GM11168 (cell line): Measurements from ENCODE around the gene GRIN1.

Source experiments
- in situ Hi-C: fragments of 300-500 bp; cut with MboI; formaldehyde crosslinking; loops from one replicate; pipeline ENCODE4 v1.12.0; 2022; ENCODE audit warnings: low sequenced_read_pairs; ENCODE audit not compliant: unreplicated experiment

GRIN1 gene

DNA sequence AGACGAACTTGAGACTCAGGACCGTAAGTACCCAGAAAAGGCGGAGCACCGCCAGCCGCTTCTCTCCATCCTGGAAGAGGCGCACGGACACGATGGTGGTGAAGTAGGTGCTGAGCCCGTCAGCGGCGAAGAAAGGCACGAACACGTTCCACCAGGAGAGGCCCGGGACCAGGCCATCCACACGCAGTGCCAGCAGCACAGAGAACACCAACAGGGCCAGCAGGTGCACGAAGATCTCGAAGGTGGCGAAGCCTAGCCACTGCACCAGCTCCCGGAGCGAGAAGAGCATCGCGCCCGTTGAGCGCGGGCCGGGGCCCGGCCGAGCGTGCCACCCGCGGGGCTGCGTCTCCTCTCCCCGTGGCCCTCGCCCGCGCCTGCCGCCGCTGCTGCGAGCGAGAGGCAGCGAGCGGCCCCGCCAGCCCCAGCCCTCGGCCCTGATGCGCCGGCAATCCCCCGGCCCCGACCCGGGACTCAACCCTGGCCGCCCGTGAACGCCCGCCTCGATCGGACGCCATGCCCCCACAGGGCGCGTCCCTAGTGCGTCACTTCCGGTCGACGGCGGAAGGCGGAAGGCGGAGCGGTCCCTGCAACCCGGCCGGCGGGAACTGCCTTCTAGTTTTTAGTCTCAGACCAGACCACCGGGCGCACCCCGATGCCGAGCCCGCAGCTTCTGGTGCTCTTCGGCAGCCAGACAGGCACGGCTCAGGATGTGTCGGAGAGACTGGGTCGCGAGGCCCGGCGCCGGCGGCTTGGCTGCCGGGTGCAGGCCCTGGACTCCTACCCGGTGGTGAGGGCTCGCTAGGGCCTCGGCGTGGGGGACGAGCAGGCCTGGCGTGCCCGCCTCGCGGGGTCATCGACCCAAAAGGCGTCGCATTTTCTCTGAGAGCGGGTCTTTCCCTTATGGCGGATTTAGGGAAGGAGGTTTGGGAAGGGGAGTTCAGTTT is 66.4 kb downstream of the GRIN1 start, which contains the start of the genes NDOR1 and TMEM203:
TSS of gene NDOR1 (plus strand) at position 575 of the 944 bp plus-strand sequence. CDS start at position 653, 78 bp downstream.
TSS of gene TMEM203 (minus strand) at position 523 of the 944 bp plus-strand sequence. CDS start at position 289, 234 bp downstream.
- in situ Hi-C loops = no loop called here

DNA sequence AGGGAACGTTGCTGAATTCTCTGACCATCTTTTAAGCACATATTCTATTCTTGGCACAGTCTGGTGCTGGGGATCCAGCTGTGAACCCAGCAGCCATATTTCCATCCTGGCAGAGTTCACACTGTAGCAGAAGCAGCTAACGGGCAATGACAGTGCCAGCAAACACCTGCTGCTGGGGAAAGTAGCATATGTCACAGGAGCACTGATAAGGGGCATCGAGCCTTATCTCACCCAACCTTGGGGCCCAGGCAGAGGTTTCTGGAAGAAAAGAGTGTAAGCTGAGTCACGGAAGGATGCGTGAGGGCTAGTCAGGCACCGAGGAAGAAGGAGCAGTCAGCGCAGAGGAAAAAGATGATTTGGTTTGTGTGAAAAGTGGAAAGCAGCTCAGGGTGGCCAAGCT is 67.6 kb downstream of the GRIN1 start:
- in situ Hi-C loops = no loop called here

DNA sequence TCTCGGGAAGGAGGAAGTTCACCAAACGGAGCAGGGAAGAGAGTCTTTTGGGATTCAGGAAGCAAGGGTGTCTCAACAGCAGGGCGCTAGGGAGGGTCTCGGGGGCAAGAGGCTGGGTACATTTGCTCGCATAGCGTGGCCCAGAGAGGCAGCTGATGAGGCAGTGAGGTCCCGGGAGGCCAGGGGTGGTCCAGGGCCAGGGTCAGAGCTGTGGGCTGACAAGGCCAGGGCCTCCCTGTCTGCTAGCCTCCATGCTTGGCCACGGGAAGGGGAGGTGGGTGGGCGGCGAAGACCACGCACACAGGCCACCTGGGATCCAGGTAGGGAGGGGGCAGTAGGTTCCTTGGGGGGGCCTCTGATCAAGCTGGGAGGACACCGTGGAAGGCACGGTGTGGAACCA is 72.6 kb downstream of the GRIN1 start:
- in situ Hi-C loops = no loop called here

- in situ Hi-C loops = no loop called here
These were observed 73.6 kb downstream of the GRIN1 start for GRCh38 chr9:137212520-137212919.

GRCh38 chr9:137213160-137214060 is 74.5 kb downstream of the GRIN1 start:
- in situ Hi-C loops = no loop called here

DNA sequence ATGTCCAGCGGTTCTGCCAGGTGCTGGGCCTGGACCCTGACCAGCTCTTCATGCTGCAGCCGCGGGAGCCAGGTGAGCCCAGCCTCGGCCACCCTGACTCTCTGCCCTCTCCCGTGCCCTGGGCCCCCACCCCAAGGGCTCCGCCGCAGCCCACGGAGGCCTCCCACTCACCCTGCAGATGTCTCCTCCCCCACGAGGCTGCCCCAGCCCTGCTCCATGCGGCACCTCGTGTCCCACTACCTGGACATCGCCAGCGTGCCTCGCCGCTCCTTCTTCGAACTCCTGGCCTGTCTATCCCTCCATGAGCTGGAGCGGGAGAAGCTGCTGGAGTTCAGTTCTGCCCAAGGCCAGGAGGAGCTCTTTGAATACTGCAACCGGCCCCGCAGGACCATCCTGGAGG is 75.7 kb downstream of the GRIN1 start:
- in situ Hi-C loops = no loop called here

DNA sequence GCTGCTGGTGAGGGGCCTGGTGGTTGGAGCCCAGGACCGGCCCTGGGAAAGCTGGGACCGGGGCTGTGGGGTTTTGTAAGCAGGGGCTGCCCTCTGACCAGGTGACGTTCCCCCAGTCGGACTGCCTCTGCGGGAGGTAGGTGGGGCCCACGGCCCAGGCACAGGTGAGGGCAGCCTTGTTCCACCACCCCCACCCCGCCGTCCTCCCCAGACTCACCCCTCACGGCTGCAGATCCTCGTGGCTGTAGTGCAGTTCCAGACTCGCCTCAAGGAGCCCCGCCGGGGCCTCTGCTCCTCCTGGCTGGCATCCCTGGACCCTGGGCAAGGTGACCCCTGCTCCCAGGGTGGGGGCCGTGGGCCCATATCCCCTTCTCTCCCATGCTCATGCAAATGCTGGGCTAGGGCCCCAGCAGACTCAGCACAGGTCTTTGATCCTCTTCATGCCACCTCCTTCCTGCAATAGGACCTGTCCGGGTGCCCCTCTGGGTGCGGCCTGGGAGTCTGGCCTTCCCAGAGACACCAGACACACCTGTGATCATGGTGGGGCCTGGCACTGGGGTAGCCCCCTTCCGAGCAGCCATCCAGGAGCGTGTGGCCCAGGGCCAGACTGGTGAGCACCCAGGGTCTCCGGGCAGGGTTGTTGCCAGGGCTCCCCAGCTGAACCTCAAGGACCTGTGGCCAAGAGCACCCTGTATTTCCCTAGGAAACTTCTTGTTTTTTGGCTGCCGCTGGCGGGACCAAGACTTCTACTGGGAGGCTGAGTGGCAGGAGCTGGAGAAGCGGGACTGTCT is 76.4 kb downstream of the GRIN1 start:
- in situ Hi-C loops = no loop called here

DNA sequence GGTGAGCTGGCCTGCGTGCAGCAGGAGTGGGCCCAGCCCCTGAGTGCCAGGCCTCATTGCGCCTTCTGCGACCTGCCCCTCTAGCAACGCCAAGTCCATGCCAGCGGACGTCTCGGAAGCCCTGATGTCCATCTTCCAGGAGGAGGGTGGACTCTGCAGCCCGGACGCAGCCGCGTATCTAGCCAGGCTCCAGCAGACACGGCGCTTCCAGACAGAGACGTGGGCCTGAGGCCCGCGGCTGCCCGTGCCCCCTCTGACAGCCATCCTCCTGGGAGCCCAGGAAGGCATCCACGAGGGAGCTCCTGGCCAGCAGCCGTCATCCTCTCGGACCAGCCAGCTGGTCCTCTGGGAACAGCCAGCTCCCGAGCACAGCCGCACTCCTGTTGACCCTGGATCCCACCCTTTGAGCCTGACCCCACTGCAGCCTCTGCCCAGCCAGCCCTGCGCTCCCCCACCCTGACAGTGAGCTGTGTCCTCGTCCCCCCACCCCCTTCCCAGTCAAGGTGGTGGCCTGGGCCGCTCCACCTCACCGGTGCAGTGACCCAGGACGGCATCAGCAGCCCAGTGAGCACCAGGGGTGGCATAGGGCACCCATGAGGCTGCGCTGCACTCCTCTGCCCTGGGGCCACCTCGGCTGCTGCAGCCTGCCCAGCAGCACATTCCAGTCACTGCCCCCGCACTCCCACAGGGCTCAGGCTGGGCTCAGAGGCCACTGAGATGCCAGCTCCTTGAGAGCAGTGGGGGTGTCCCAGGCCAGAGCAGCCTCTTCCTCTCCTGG is 77.4 kb downstream of the GRIN1 start:
- in situ Hi-C loops = no loop called here

DNA sequence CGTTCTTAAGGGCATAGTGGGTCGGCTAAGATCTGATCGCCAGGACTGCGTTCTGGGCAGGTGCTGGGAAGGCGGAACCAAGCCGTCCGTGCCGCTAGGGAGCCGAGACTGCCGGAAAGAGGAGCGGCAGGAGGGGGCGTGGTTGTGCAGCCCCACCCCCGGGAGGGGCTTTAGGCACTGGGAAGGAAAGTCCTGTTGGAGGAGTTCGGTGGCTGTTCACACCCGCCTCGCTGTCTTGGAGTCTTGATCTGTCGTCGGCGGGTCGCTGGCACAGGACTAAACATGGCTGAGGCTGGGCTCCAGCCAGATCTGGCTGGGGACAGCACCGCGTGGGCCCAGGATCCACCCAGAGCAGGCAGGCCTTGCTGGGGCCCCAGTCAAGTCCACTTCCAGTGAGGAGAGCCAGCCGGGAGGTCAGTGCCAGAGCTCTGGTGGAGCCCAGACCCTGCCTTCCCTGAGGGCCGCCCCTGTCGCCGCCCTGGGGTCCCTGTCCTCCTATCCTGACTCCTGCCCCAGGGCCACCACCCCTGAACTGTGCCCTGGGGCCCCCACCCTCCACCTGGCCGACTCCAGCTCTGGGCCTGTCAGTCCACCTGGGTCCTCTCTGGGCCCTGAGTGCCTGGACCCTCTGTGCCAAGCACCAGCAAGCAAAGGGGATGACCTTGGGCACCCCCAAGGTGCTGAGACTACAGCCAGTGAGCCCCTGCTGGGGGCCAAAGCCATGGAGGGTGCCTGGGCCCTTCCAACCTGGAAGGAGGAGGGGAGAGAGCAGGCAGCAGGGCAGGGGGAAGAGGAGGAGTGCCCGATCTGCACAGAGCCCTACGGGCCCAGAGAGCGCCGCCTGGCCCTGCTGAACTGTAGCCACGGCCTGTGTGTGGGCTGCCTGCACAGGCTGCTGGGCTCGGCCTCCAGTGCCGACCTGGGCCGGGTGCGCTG is 78.6 kb downstream of the GRIN1 start:
- in situ Hi-C loops = no loop called here

DNA sequence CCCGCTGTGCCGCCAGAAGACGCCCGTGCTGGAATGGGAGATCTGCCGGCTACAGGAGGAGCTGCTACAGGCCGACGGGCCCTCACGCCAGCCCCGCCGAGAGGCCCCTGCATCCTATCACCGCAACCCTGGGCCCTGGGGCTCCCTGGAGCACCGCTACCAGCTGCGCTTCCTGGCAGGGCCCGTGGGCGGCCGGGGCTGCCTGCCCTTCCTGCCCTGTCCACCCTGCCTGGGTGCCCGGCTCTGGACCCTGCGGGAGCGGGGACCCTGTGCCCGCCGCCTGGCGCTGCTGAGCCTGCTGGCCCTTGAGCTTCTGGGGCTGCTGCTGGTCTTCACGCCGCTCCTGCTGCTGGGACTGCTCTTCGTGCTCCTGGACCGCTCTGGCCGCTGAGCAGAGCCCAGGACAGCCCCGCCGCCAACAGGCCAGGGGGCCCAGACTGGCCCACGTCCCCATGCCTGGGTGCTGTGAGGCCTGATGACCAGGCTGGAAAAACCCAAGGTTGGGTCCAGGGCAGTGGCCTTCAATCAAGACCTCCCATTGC is 79.3 kb downstream of the GRIN1 start:
- in situ Hi-C loops = no loop called here
